ENCODE data around the gene TMUB2.

TMUB2 gene

DNA sequence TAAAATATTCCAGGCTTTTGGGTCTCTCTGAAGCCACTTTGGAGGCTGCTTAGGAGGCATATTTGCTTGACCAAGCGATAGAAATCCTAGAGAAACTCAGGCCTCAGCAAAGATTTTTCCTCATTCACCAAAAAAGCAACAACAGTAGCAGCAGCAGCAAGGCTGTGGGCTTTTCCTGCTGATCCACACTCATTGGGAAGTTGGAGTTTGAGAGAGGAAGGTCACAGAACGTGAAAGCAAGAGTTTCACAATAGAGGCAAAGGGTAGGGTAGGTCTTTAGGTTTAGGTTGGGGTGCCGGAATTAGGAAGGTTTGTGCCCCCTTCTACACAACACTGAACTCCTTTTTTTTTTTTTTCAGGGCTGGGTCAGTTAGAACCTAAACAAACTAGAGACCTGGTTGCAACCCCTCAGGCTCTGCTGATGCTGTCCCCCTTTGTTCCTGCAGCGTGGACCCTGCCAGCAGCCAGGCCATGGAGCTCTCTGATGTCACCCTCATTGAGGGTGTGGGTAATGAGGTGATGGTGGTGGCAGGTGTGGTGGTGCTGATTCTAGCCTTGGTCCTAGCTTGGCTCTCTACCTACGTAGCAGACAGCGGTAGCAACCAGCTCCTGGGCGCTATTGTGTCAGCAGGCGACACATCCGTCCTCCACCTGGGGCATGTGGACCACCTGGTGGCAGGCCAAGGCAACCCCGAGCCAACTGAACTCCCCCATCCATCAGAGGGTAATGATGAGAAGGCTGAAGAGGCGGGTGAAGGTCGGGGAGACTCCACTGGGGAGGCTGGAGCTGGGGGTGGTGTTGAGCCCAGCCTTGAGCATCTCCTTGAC is 2.0 kb downstream of the TMUB2 start:
- Mint-ChIP-seq H3K27ac (peak overlapping the region; percentile 71 to 100), H3K36me3 (ENCODE audit: insufficient read depth) (peaks cover 49% of the 10 kb centered on the region)
- no peak for DNase-seq

DNA sequence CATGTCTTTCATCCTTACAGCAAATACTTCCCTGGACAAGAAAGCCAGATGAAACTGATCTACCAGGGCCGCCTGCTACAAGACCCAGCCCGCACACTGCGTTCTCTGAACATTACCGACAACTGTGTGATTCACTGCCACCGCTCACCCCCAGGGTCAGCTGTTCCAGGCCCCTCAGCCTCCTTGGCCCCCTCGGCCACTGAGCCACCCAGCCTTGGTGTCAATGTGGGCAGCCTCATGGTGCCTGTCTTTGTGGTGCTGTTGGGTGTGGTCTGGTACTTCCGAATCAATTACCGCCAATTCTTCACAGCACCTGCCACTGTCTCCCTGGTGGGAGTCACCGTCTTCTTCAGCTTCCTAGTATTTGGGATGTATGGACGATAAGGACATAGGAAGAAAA is 3.7 kb downstream of the TMUB2 start:
- H3K9me3 Mint-ChIP-seq, result no peaks in the 10 kb centered on the region
- H3K4me3 Mint-ChIP-seq, result peak overlapping the region in 1 of 2 donors; percentile 42
- no peaks in the 10 kb centered on the region for H3K27me3 Mint-ChIP-seq
- H3K36me3 Mint-ChIP-seq (ENCODE audit: insufficient read depth), result peaks cover 59% of the 10 kb centered on the region
- H3K27ac Mint-ChIP-seq, result peak overlapping the region in 1 of 2 donors; percentile 75
- ATAC-seq (replicated peaks) (no peak), DNase-seq (no peak)
- peaks cover 18 to 21% of the 10 kb centered on the region in 2 donors for H3K4me1 Mint-ChIP-seq (ENCODE audit: low read depth in 2 of 2)

More for the DNA sequence above, 2.0 kb downstream of the TMUB2 start:
- H3K4me1 Mint-ChIP-seq (ENCODE audit: low read depth in 2 of 2), result peaks cover 29 to 32% of the 10 kb centered on the region in 2 donors
- ATAC-seq (replicated peaks), result no peak
- H3K4me3 Mint-ChIP-seq, result peak overlapping the region in 1 of 2 donors; percentile 99
- no peaks in the 10 kb centered on the region for H3K27me3 Mint-ChIP-seq
- H3K9me3 Mint-ChIP-seq, result no peaks in the 10 kb centered on the region

DNA sequence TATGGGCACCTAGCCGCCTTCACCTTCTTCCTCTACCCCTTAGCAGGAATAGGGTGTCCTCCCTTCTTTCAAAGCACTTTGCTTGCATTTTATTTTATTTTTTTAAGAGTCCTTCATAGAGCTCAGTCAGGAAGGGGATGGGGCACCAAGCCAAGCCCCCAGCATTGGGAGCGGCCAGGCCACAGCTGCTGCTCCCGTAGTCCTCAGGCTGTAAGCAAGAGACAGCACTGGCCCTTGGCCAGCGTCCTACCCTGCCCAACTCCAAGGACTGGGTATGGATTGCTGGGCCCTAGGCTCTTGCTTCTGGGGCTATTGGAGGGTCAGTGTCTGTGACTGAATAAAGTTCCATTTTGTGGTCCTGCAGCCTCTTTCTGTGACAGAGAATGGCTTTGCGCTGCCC is 4.6 kb downstream of the TMUB2 start:
- no peaks in the 10 kb centered on the region for H3K9me3 Mint-ChIP-seq
- peak overlapping the region in 1 of 2 donors; percentile 32 for H3K4me3 Mint-ChIP-seq
- peaks cover 60% of the 10 kb centered on the region for H3K36me3 Mint-ChIP-seq (ENCODE audit: insufficient read depth)
- DNase-seq (no peak), ATAC-seq (replicated peaks) (no peak)
- no peaks in the 10 kb centered on the region for H3K27me3 Mint-ChIP-seq
- peak overlapping the region; percentile 51 to 58 for H3K27ac Mint-ChIP-seq
- H3K4me1 Mint-ChIP-seq (ENCODE audit: low read depth in 2 of 2), result peaks cover 13 to 18% of the 10 kb centered on the region in 2 donors

DNA sequence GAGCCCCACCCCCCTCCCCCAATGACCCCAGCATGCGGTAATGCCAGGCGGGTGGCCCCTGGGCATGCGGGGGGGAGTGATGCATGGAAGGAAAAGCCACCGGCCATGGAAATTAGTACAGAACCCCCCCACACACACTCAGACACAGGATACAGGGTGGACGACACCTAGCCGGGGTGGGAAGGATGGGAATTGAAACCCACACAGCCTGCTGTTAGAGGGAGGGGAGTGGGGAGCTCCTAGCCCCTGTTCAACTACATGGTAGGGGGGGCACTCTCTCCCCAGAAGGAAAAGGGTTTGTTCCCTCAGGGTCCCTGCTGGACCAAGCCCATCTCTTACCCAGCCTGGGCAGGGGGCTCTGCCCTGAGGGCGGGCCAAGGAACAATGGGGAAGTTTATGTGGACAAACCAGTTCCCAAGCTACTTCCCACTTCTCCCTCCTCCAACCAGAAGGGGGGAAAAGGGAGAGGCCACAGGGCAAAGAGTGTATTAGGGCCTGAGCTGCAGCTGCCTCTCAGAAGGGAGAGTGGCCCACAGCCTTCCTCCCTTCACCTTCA is 5.2 kb downstream of the TMUB2 start:
- peaks cover 14 to 17% of the 10 kb centered on the region in 2 donors for H3K4me1 Mint-ChIP-seq (ENCODE audit: low read depth in 2 of 2)

DNA sequence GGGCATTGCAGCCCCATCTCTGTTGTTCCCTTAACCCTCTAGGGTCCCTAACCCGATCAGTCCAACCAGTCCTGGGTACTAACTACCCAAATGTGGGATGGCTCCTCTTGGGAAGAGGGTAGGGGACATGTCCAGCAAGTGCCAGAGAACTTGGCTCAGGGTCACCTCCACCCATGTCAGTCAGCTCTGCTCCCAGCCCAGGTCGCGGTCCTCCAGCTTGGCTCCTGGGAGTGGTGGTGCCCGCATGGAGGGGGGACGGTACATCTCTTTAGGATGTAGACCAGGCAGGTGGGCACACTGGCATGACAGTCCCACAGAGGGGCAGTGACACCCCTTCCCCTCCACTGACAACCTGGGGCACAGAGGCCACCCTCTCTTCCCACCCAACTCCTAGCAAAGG is 6.0 kb downstream of the TMUB2 start:
- no peak for ATAC-seq (replicated peaks)
- Mint-ChIP-seq H3K4me1 (ENCODE audit: low read depth in 2 of 2) (peaks cover 13 to 19% of the 10 kb centered on the region in 2 donors), H3K27me3 (no peaks in the 10 kb centered on the region), H3K9me3 (no peaks in the 10 kb centered on the region), H3K27ac (peak overlapping the region in 1 of 2 donors; percentile 76), H3K4me3 (no peak overlapping the region), H3K36me3 (ENCODE audit: insufficient read depth) (peaks cover 59% of the 10 kb centered on the region)
- no peak for DNase-seq

More for the DNA sequence above, 5.2 kb downstream of the TMUB2 start:
- Mint-ChIP-seq H3K27me3 (no peaks in the 10 kb centered on the region), H3K9me3 (no peaks in the 10 kb centered on the region), H3K36me3 (ENCODE audit: insufficient read depth) (peaks cover 59% of the 10 kb centered on the region), H3K27ac (peak overlapping the region; percentile 58 to 76), H3K4me3 (peak overlapping the region in 1 of 2 donors; percentile 32)
- ATAC-seq (replicated peaks) (no peak), DNase-seq (no peak)

DNA sequence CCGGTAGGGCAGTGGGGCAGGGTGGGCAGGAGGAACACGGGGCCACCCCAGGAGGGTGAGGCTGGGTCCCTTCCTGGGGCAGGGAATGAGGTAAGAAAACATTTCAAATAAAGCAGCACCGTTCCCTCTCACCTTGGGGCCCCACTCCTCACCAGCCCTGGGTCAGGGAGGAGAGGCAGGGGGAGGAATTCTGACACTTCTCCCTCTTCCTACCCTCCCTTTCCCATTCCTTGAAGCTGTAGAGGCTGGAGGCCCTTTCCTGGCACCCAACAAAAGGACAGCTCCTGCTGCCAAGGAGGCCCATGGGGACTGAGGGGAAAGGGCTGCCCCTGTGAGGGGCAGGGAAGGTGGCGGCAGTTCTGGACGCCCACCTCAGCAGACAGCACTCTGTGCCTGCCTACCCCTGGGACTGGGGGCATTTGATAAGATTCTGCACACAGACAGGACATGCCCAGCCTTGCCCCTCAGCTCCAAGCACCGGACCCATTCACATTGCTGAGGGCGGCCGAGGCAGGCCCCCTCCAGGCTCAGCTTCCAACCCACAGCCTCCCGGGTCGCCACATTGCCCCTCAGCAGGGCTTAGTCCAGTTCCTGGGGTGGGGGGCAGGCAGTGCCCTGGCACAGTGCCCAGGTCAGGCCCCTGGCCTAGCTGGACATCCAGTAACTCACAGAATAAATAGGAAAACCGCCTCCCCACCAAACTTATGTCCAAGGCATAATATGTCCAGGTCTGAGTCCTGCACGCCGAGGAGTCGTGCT is 6.7 kb downstream of the TMUB2 start:
- H3K9me3 Mint-ChIP-seq, result no peaks in the 10 kb centered on the region
- no peak overlapping the region for H3K27ac Mint-ChIP-seq
- no peaks in the 10 kb centered on the region for H3K27me3 Mint-ChIP-seq
- no peak overlapping the region for H3K4me3 Mint-ChIP-seq
- H3K36me3 Mint-ChIP-seq (ENCODE audit: insufficient read depth), result peaks cover 65% of the 10 kb centered on the region
- DNase-seq (no peak), ATAC-seq (replicated peaks) (no peak)
- H3K4me1 Mint-ChIP-seq (ENCODE audit: low read depth in 2 of 2), result peaks cover 17 to 21% of the 10 kb centered on the region in 2 donors

DNA sequence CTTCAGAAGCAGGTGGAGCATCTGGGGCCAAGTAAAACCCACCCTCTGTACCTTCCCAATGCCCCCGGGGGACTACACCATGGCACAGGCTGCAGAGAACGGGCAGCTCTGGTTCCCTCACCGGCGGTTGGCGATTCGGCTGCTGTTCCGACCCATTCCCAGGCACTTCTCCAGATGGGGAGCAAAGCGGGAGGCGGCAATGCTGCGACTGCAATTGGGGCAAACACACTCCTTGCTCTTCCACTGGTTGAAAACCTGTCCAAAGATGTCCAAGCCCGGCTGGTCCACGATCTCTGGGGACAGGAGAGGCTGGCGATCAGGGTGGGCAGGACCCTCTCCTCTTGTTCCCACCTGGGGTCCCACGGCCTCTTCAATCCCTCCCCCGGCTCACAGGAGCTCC is 10.3 kb downstream of the TMUB2 start:
- Mint-ChIP-seq H3K4me1 (ENCODE audit: low read depth in 2 of 2) (peaks cover 24% of the 10 kb centered on the region in 2 donors), H3K4me3 (peak overlapping the region; percentile 8 to 33), H3K27ac (peak overlapping the region; percentile 17 to 71), H3K27me3 (no peaks in the 10 kb centered on the region), H3K36me3 (ENCODE audit: insufficient read depth) (peaks cover 46% of the 10 kb centered on the region), H3K9me3 (no peaks in the 10 kb centered on the region)
- ATAC-seq (replicated peaks), result no peak
- no peak for DNase-seq

DNA sequence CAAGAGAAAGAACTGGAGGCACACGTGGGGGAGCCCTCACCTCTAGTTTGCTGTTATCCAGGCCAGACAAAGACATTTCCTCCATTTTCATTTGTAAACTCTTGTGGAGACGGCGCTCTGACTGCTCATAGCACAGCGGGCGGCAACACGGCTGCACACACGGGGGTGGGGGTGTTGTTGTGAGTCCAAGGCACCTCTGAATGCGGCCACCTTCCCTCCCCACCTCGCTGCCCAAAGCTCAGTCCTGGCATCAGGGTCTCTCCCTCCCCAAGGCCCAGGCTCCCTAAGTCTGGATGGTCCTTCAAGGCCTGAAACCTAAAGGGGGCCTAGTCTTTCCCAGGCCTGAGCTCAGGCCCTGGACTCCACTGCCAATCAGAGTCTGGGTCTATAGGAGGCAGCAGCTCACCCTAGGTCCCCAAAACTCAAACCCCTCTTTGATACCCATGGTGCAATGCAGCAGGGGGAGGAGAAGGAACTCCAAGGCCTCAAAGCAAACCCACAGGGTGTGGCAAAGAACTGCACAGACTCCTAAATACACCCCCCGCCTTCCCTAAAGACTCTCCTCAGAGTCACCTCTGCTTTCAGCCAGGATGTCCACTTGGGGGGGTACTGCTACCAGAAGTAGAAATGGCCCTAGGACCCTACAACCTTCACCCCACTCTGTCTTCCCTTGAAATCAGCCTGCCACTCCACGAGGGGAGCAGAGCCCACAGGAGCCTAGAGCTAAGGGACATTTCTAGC is 11.4 kb downstream of the TMUB2 start:
- Mint-ChIP-seq H3K36me3 (ENCODE audit: insufficient read depth) (peaks cover 45% of the 10 kb centered on the region), H3K4me3 (peak overlapping the region; percentile 81 to 83), H3K4me1 (ENCODE audit: low read depth in 2 of 2) (peaks cover 26 to 28% of the 10 kb centered on the region in 2 donors), H3K27ac (peak overlapping the region; percentile 71 to 85), H3K9me3 (no peaks in the 10 kb centered on the region), H3K27me3 (no peaks in the 10 kb centered on the region)
- ATAC-seq (replicated peaks) (no peak), DNase-seq (no peak)

DNA sequence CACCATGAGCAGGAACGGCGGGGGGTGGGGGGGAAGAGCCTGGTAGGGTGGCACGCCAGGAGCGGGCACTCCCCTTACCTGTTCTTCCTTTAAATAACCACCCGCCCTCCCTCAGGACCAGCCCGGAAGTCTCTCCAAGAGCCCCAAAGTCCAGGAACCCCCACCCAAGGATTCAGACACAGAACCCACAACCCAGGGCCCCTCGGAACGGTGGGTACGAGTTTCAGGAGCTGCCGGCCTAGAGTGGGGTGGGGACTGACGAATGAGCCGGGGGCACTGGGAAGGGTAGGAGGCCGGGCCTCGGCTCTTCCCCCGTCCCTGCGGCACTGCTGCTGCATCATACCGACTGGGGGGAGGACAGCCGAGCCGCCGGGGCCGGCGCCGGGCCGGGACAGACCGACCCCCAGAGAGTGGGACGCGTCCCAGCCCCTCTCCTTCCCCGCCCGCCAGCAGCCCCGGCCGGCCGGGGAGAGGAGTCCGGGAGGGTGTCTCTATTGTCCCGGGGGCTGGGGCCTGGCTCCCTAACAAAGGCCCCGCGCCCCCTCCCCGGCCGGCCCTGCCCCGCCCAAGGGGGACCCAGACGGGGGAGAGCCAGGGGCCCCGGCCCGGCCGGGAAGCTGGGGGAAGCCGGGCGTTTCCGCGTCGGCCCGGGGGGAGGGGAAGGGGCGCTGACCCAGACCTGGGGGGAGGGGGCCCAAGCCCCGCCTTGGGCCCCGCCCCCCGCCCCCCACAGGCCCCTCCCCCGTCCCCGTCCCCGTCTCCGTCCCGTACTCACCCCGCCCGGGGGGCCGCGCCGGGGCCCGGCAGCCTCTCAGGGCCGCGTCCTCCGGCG is 12.2 kb downstream of the TMUB2 start:
- H3K9me3 Mint-ChIP-seq, result no peaks in the 10 kb centered on the region
- peaks cover 45% of the 10 kb centered on the region for H3K36me3 Mint-ChIP-seq (ENCODE audit: insufficient read depth)
- peak overlapping the region; percentile 71 to 85 for H3K27ac Mint-ChIP-seq
- peak overlapping the region; percentile 81 to 83 for H3K4me3 Mint-ChIP-seq
- H3K27me3 Mint-ChIP-seq, result no peaks in the 10 kb centered on the region
- H3K4me1 Mint-ChIP-seq (ENCODE audit: low read depth in 2 of 2), result peaks cover 33 to 36% of the 10 kb centered on the region in 2 donors
- DNase-seq, result peak; percentile 27 to 40 (median 34)
- peak; percentile 12 for ATAC-seq (replicated peaks)

DNA sequence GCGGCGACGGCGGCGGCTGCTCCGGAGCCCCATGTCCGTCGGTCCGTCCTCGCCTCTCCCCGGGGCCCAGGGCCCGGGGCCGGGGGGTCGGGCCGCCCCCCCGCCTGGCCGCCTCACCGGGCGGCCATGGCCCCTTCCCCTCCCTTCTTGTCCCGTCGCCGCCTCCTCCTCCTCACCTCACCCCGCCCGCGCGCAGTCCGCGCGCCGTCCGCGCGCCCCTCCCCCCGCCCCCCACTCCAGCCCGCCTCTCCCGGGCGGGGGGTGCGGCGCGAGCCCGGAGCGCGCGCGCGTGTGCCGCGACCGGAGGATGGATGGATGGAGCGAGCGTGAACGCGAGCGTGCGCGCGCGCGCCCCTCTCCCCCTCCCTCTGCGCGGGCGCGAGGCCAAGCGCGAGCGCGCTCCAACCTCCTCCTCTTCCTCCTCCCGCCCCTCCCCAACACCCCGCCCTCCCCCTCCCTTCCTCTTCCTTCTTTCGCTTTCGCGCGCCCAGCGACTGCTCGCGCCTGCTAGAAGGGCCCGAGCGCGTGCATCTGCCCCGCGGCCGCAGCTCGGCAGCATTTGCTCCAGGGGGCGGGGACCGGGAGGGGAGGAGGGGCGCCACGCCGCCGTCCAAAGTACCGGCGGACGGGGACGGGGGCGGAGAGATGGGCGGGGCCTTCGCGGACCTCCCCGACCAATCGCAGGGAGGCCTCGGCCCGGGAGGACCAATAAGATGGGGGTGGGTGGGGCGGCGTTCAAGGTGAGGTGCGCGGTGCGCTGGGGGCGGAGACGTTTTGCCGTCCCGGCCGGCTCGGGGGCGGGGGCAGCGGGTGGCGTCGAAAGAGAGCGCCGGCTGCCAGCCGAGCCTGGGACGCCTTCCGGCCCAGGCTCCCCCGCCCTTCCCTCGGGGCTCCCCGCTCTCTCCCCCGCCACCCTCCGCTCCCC is 13.0 kb downstream of the TMUB2 start, which contains the start of gene ATXN7L3:
Gene ATXN7L3, minus strand, starts transcription at position 332 of the 925 bp plus-strand sequence. CDS start 1,814 bp downstream, outside the sequence.
- Mint-ChIP-seq H3K9me3 (no peaks in the 10 kb centered on the region), H3K36me3 (ENCODE audit: insufficient read depth) (peaks cover 40% of the 10 kb centered on the region), H3K4me1 (ENCODE audit: low read depth in 2 of 2) (peaks cover 35 to 38% of the 10 kb centered on the region in 2 donors), H3K27me3 (no peaks in the 10 kb centered on the region), H3K27ac (peak within 1 kb of the TSS; percentile 92 to 96), H3K4me3 (peak within 1 kb of the TSS; percentile 90 to 92)
- ATAC-seq (replicated peaks) (peak; percentile 79), DNase-seq (peak; percentile 94 to 95 (median 95))

DNA sequence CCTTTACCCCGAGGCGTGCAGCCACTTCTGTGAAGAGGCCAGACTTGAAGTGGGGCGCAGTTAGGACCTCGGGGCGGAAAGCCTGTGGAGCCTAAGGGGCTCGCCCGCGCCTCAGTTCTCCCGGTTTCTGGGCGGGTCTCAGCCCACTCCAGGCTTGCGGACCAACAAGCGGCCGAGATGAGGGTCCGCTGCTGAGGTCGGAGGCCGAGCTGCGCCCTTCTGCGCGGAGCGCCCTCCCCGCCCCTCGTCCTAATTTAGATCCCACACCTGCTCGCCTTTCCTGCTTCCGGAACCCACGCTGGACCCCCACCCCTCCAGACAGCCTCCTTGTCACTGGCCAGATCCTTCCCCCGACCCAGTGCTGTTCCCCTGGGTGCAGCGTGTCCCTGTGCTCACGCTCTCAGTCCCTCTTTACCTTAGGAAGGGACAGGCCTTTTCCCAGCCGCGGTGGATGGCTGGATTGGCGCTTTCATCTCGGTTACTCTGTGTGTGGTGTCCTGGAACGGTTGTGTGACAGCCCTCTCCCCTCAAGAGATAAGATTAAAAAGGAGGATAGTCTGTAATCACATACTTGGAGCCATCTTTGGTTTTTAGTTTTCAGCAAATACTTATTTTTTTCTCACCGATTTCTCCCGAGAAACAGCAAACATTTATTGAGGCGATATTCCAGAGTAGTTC is 13.8 kb downstream of the TMUB2 start:
- no peak for ATAC-seq (replicated peaks)
- DNase-seq, result no peak
- peaks cover 40% of the 10 kb centered on the region for H3K36me3 Mint-ChIP-seq (ENCODE audit: insufficient read depth)
- peak overlapping the region; percentile 92 to 96 for H3K27ac Mint-ChIP-seq
- H3K4me1 Mint-ChIP-seq (ENCODE audit: low read depth in 2 of 2), result peaks cover 35 to 38% of the 10 kb centered on the region in 2 donors
- no peaks in the 10 kb centered on the region for H3K27me3 Mint-ChIP-seq
- H3K4me3 Mint-ChIP-seq, result peak overlapping the region; percentile 90 to 92
- H3K9me3 Mint-ChIP-seq, result no peaks in the 10 kb centered on the region

Measured in effector memory CD8-positive, alpha-beta T cell (primary cell).